GM21447 (cell line): ENCODE measurements around the gene CAPS2.
"Not testable (repeated sequence)": the region's sequence is repeated elsewhere in the genome, so short reads cannot be mapped to it uniquely, and the experiment has no call there.

Experiments
- ATAC-seq: cut with Tn5 transposase; IDR thresholded peaks from one replicate; pipeline ENCODE4 v1.9.1; 2021; ENCODE audit not compliant: unreplicated experiment

CAPS2 gene

DNA sequence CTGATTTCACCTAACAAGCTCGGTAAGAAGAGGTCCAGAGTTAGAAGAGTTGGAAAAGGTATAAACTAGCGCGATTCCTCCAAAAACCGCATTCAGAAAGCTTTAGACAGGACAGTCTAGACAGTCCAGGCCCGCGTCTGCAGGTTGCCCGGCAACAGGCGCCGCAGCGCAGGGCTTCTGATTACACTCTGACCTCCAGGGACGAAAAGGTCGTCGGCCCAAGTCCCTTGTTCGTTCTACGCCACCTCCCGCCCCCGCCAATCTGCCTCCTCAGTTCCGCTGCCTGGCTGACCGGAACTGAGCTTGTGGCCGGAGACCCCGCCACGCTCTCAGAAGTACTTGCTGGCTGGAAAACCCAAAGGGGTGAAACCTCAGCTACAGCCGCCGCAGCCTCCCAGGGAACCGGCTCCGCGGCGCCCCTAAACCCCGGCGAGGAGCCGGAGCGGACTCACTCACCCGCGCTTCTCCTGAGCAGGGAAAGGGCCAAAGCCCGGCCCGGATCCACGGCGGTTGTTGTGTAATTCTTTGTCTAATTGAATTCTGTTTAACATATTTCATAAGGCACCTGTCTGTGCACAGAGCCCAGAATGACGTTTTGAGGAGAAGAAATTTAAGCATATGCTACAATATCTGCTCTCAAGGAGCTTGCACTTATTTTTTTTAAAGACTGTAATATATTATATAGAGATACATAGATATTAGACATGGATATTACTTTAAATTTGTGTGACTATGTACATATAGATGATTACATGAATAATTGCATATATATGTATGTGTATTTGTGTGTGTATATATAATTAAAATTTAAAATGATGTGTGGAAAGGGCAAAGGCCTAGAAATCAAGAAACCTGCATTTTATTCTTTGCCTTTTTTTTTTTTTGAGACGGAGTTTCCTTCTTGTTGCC lies at the start of gene CAPS2:
TSS of gene CAPS2 (minus strand) at position 407 of the 909 bp plus-strand sequence. CDS start 3,826 bp downstream, outside the sequence.
- ATAC-seq = peak; percentile 90

- ATAC-seq = no peak
These were observed 48.2 kb upstream of the CAPS2 start for GRCh38 chr12:75378354-75378753.

- ATAC-seq = no peak
These were observed 44.8 kb upstream of the CAPS2 start for GRCh38 chr12:75374971-75375370.

- ATAC-seq = peak; percentile 66
These were observed 36.5 kb upstream of the CAPS2 start for GRCh38 chr12:75366629-75367028.

GRCh38 chr12:75364919-75365318 lies 34.8 kb upstream of the CAPS2 start:
- ATAC-seq = no peak

DNA sequence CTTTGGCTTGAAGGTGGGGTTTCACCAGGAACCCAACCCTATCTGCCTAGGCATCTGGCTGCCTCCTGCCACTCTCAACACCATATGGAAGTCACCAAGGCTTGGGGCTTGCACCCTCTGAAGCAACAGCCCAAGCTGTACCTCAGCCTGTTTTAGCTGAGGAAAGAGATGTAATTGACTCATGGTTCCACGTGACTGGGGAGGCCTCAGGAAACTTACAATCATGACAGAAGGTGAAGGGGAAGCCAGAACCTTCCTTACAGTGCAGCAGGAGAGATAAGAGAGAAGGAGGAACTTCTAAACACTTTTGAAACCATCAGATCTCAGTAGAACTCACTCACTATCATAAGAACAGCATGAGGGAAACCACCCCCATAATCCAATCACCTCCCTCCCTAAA lies 31.3 kb upstream of the CAPS2 start:
- ATAC-seq = no peak

DNA sequence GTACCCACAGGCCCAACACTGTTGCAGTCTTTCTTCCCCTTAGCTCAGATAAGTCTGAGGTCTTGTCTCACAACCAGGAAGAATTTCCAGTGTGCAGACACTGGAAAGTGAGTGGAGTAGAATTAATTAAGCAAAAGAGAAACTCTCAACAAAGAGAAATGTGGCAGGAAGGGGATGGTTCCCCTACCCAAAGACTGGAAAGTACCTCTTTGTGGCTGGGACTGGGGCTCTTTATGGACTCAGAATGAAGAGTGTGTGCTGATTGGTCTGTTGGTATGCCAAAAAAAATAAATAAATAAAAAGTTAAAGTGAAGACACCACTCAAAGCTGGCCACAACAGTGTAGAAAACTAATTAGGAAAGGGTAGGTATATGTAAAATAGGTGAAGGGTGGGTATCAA lies 30.8 kb upstream of the CAPS2 start:
- ATAC-seq = no peak

- ATAC-seq = no peak
These were observed 23.9 kb upstream of the CAPS2 start for GRCh38 chr12:75354011-75354410.

- no peak for ATAC-seq
These were observed 20.3 kb upstream of the CAPS2 start for GRCh38 chr12:75350413-75350812.

- ATAC-seq = no peak
These were observed 19.8 kb upstream of the CAPS2 start for GRCh38 chr12:75349946-75350345.

GRCh38 chr12:75346215-75346614 lies 16.1 kb upstream of the CAPS2 start:
- ATAC-seq = not testable (repeated sequence)

DNA sequence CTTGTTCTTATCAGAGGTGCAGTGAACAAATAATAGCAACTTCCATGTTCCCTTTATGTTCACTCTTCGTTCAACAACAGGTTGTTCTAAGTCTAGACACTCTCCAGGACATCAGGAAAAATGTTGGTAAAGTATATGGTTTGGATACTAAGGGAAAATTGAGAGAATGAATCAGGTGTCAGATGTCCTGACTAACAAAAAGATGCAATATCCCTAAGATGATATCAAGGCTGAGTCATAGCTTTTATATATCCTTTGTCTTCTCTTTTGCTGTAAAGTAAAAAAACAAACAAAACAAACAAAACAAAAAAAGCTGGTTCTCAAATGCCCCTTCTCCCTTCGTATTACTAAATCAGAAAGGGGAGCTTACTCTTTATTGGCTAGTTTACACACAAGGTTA lies 15.4 kb upstream of the CAPS2 start:
- no peak for ATAC-seq

DNA sequence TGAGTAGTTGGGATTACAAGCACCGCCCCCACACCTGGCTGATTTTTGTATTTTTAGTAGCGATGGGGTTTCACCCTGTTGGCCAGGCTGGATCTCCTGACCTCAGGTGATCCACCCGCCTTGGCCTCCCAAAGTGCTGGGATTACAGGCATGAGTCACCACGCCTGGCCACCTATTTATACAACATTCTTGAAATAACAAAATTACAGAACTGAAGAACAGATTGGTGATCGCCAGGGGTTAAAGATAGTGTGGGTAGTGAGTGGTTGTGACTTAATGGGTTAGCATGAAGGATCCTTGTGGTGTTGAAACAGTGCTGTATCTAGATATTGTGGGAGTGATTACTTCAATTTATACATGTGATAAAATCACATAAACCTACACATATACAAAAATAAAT lies 11.7 kb upstream of the CAPS2 start:
- no peak for ATAC-seq

DNA sequence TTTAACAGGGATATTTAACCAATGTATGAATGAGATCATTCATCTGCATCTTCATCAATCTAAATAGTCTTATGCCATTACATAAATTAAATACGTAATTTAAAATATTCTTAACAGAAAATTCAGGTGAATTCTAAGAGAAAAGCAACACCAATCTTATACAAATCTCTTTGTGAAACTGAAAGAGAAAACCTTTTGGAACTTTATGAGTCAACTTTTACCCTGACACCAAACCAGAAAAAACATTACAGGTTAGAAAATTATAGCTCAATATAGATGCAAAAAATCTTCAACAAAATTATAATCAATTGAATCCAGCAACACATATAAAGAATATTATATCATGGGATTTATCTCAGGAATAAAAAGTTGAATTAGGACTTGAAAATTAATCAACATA lies 7.8 kb upstream of the CAPS2 start:
- ATAC-seq = peak; percentile 55

- ATAC-seq = peak; percentile 60
These were observed 4.4 kb upstream of the CAPS2 start, which contains the start of gene GLIPR1L1 for GRCh38 chr12:75334384-75335030. GLIPR1L1 (plus strand) TSS chr12:75334670; CDS start chr12:75334729, 59 bp downstream.

DNA sequence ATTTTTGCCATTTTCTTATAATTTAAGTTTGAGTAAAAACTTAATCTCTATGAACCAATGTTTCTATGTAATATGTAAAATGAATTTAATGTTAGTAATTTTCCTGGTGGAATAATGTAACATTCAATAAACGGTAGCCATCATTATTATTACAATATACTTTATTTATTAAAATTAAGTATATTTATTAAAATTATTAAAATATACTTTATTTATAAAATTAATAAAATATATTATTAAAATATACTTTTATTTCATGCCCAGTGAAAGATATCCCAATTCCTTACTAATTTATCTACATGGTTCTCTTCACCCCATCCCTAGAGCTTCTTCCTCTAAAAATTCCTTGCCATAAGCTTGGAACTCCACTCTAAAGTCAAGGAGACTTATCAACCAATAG lies 2.5 kb downstream of the CAPS2 start:
- no peak for ATAC-seq

GRCh38 chr12:75323663-75324062 lies 6.5 kb downstream of the CAPS2 start:
- no peak for ATAC-seq

- ATAC-seq = no peak
These were observed 7.7 kb downstream of the CAPS2 start for GRCh38 chr12:75322464-75322863.

GRCh38 chr12:75317784-75318183 lies 12.3 kb downstream of the CAPS2 start:
- ATAC-seq = no peak

GRCh38 chr12:75315518-75315917 lies 14.6 kb downstream of the CAPS2 start:
- no peak for ATAC-seq

DNA sequence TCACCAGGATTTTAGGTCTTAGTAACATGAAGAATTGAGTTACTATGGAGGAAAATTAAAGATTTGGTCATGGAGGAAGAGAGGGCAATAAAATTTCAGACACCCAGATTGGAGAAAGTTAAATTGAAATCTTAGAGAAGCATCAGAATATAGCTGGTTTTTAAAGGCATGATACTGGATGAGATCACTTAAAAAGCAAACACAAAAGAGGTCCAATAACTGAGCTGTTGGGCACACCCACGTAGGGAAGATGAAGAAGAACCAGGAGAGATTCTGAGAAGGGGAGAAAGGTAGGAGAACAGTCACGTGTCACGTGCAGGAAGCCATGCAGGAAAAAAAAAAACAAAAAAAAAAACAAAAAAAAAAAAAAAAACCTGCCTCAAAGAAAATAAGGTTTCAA lies 18.8 kb downstream of the CAPS2 start:
- ATAC-seq = no peak

DNA sequence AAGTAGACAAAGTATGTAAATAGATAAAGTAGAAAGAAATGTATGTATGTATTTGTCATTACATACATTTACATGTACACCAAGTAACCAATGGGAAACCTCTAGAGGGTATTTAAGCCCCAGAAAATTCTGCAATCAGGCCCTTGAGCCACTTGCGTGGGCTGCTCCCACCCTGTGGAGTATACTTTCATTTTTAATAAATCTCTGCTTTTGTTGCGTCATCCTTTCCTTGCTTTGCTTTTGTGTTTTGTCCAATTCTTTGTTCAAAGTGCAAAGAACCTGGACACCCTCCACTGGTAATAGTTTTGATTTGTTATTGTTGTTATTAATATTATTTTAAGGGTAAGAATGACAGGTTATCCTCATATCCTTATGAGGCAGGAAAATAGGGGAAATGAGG lies 21.8 kb downstream of the CAPS2 start:
- ATAC-seq = no peak
